Measurements from ENCODE around the gene DMKN. TPM values are rescaled to one million over a fixed set of nuclear protein-coding genes. Genes with fewer than 3 reads are reported as not detected.

The DMKN gene
- polyA plus RNA-seq, 1 donor: 4.2 TPM

DNA sequence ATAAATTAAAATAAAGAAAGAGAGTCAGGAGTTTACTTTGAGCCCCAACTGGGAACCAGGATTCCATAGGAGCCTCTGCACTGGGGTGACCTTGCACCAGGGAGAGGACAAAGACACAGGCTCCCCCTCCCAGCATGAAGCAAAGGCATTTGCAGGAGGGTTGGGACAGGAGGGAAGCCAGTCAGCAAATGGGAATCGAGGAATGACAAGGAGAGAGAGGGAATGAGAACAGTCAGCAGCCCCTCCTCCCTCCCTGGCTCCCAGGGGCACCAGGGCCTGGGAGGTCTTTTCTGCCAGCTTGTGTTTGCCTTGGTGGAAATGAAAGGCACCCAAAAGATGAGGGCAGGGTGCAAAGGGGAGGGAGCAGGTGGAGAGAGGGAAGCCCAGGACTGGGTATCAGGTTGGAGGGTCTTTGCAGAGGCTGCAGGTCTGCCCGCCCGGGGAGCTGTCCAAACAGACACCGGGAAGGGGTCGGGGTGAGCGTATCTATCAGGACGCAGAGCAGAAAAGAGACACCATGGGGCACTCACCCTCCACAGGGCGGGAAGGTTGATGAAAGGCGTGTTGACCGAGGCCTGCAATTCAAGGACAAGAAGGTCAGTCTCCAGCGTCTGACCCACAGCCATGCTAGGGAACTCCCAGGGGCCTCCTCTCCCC lies 10.9 kb upstream of the DMKN start:
- no peak for DNase-seq

DNA sequence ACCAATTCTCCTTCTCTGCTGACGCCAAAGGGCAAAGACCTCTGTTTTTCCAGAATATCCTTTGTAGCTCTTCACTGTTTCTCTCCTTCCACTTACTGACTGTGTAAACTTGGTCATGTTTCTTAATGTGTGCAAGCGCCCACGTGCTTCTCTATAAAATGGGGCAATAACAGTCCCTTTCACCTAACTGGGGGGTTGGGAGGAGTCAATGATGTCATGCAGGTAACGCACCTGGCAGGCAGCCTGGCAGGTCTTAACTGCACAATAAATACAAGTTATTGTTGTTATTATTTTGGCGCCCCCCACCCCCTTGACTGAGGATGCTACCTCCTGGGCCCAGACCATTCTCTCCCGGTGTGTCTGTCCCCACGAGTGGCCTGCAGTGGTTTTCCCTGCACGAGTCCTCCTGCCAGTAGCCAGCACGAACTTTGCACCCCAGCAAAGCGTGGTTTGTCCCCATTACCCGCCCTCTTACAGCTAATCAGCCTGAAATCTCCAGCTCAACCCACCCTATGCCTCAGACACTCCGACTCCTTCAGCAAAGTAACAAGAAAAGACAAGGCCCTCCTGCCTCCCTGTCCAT lies 9.4 kb upstream of the DMKN start:
- DNase-seq: no peak

DNA sequence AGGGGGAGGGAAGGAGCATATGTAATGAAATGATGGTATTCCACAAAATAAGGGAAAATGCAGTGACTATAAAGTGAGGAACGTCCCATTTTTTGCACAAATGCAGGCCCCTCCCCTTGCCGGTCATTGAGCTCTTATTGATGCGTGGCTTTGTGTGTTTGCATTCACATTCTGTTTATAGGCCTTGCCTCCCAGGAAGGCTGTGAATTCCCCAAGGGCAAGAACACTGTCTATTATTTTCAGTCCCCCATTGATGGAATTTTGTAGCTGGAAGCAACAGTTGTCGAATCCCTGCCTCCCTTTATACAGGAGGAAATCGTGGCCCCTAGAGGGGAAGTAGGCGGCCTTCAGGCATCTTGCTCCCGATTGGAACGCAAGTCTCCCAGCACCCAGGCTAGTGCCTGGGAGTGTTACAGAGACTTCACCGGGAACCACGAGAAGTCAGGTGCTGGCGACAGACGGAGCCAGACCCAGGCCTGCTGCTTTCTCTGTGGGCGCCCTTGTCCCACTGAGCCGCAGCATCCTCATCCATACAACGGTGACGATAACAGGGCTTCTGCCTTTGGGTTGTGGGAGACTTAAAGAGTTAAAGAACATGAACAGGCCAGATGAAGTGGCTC lies 7.8 kb upstream of the DMKN start:
- no peak for DNase-seq

DNA sequence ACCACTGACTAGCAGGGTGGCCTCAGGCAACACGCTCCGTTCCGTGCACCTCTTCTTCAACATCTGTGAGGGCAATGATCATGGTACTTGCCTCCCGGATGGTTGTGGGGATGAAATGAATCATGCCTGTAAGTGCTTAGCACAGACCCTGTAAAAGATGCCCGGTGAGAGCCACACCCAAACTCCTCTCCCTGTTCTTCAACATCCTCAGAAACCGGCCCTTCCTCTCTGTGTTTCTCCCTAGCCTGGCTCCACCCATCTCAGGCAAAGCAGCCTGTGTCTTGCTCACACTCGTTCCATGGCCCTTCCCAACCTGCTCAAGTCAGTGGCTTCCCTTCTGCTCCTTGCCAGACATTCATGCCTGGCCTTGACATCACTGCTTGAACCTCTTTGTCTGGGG lies 5.8 kb upstream of the DMKN start:
- no peak for DNase-seq

DNA sequence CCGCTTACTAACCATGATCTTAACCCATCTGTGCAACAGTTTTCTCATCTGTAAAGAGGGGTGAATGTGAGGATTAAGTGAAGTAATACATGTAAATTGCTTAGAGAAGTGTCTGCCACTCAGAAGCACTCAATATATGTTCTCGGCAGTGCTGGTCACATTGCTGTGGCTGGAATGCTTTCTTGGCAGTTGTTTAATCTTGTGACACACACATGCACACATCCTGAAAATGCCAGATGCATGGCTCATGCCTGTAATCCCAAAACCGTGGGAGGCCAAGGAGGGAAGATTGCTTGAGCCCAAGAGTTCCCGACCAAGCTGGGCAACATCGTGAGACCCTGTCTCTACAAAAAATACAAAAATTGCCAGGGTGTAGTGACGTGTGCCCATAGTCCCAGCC lies 4.9 kb upstream of the DMKN start:
- no peak for DNase-seq

DNA sequence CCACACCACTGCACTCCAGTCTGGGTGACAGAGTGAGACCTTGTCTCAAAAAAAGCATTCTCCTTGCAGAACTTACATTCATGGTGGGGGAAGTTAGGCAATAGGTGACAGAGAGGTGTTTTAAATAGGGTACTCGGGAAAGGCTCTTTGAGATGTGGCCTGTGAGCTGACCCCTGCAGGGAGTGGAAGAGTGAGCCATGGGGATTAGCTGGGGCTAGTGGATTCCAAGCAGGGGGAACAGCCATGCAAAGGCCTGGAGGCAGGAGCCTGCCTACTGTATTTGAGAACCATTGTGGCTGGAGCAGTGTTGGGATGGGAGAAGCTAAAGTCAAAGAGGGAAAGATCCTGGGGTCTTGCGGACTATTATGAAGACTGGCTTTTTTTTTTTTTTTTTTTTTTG lies 3.9 kb upstream of the DMKN start:
- DNase-seq: no peak

DNA sequence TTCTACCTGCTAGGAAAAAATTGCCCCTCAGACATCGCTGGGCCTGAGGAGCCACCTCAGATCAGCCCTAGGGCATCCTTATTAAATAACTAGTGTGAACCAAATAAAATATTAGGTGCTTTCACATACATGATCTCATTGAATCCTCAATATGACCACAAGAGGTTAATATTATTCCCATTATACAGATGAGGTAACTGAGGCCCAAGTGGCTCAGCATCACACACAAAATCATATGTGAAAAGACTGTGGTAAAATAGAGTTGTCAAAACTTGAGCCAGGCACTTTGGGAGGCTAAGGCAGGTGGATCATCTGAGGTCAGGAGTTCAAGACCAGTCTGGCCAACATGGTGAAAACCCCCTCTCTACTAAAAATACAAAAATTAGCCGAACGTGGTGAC lies 2.9 kb upstream of the DMKN start:
- no peak for DNase-seq

DNA sequence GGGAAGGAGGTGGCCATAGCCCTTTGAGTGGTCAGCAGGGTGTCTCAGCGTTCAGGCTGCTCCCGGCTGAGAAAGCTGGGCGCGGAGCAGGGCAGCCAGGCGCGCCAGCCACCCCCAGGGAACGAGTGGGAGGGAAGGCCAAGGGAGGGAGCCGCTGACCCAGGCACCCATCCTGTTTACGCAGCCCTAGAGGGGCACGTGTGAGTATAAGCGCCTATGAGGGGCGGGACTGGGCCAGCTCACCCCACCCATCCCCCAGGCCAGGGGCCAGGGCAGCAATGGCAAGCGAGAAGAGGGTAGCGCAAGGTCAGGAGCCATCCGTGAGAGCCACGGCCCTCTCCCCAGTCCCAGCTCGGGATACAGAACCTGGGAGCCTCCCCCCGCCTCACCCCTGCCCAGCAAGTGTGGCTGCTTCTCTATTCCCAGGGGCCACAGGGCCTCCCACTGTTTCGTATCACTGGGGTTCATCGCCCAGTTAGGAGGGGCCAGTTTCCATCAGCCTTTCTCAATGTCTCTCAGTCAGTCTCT lies 897 bp upstream of the DMKN start:
- no peak for DNase-seq

DNA sequence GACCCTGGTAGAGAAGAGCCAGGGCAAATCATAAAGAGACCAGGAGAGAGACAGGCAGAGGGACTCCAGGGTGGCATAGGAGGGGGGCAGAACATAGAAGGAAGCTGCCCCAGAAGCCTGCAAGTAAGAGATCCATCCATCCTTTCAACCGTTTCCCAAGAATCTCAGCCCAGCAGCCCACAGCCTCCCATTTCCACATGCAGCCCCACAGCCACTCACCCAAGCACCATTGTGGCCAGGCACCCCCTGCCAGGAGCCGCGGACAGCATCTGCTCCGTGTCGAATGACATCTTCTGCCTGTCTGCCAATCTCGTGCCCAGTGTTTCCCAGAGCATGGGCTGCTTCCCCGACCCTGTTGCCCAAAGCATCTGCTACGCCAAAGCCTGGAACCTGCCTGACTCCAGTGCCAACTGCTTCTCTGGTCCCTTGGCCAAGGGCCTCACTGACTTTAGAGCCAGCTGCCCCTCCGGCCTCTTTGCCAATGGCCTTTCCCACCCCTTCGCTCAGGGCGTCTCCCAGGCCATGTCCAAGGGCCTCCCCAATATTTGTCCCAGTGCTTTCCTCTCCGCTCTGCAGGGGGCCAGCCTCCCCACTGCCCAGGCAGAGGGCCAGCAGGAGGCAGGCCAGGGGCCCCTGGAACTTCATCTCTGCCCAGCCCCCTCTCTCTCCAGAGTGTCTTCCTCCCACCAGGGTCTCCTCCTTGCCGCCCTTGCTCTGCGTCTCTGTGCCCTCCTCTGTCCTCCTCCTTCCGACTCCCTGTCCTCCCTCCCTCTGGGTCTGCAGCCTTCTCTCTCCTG lies 420 bp downstream of the DMKN start:
- no peak for DNase-seq

DNA sequence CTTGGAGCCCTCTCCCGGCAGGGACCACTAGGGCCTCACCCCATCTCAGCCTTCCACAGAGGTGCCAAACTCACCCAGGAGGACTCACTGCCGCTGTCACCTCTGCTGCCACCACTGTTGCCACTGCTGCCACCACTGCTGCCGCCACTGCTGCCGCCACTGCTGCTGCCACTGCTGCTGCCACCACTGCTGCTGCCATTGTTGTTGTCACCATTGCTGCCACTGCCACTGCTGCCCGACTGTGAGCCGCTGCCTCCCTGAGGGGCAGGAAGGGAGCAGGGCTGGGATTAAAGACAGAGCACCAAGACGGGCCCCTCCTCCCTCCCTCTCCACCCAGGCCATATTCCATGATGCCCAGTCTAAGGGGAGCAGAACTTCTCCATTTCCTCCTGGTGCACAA lies 2.1 kb downstream of the DMKN start:
- DNase-seq: no peak

DNA sequence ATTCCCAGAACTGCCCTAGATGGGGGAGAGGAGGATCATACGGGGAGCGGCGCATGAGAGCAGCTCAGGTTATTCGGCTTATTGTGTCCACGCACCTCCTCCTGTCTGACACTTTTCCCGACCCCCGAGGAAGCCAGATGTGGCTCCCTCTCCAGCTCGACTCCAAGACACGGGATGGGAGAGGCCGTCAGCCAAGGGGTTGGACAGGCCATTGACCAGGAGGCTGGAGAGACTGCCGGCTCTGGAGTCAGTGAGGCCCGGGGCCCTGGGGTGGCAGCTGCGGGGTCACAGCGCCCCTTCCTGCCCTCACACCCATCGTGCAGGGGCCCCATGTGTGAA lies 2.9 kb downstream of the DMKN start:
- no peak for DNase-seq

DNA sequence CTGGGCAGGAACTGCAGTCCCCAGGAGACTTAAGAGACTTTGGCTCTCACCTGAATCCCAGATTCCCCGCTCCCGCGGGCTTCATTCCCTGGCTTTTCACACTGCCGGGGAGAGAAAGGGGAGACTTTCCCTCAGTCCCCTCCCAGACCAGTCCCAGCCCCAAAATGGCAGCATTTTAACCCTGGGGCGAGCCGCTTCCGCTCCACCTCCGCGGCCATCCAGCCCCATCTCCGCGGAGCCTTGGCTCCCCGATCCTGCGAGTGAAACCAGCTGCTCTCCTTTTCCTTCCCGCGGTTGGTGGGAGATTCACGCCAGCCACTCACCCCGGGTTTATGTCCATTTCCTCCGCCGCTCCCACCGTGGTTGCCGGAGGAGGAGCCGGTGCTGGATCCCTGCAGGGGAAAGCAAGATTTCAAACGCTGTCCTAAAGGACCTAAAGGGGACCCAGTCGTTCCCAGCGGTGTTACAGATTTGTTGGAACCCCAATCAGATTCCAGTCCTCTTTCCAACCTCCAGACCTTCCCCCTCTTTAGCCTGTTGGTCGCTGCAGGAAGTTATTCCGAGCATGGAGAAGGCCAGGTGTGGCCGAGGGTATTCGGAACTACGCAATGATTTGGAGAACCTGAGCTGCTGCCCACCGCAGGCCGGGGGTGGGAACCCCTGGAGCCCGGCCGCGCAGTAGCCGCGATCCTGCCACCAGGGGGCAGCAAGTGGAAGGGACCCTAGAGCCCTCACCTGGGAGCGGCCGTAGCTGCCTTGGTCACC lies 3.4 kb downstream of the DMKN start:
- DNase-seq: peak; percentile 55

DNA sequence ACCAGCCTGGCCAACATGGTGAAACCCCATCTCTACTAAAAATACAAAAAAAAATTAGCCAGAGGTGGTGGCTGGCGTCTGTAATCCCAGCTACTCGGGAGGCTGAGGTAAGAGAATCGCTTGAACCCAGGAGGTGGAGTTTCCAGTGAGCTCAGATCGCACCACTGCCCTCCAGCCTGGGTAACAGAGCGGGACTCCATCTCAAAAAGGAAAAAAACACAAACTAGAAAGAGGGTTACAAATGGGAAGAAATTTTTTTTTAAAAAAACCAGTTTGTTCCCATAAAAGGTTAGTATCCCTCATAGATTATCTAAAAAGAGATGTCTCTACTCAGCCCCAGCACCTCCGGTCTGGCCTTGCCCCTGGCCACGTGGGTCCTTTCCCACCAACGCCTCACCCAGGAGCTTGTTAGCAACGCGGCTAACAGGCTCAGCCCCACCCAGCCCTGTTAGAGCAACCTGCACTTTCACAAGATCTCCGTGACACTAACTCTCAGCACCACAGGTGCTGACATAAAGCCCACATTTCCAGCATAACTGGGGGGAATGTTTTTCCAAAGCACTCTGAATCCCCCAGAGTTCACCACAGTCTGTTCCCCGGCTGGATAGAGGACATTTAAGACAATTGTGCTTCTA lies 4.3 kb downstream of the DMKN start:
- DNase-seq: no peak

DNA sequence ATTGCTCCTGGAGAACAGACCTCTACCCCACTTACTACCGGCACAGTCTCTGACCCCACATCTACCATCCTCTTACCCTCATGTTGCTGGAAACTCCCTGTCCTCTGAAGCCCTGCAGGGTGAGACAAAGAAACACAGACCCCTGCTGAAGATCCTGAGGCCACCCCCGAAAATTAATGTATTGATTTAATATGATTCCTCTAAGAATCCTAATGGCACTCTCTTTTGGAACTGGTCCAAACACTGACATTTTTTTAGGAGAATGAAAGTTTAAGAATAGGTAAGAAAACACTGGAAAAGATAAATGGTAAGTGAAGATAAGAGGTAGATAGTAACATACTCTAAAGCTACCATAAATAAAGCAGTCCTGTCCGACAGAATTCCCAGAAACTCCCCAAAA lies 5.3 kb downstream of the DMKN start:
- no peak for DNase-seq

DNA sequence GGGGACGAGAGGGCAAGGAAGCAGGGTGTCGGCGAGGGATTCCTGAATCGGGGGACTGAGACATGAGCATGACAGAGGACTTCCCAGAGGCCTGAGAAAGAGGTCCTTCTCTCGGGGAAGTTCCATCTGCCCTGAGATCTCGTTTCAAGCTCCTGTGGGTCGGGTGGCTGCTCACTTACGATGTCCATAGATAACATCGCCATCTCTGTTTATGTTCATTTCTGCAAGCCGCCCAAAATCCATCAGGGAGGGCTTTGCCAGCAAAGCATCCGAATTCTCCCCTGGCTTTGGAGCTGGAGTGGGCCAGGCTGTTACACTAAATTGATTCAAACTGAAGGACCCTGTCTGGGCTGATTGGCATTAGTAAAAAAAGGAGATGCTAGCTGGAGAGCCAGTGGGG lies 5.9 kb downstream of the DMKN start:
- no peak for DNase-seq

DNA sequence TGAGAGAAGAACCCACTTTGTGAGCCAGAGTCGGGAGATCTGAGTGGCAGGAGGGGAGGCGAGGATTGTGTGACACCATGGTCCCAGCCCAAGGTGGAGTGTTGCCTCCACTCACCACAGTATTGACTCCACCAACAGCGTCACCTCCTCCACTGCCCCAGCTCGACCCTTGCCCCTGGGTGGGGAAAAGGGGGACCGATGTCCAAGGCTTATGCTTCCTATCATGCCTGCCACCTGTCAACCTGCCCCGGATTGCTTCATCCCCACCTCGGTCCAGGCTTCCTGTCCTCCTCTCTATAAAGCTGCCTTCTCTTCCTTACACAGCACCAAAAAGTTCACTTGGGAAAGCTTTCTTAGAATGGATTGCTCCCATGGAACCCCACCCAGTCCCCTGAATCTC lies 7.4 kb downstream of the DMKN start:
- no peak for DNase-seq

DNA sequence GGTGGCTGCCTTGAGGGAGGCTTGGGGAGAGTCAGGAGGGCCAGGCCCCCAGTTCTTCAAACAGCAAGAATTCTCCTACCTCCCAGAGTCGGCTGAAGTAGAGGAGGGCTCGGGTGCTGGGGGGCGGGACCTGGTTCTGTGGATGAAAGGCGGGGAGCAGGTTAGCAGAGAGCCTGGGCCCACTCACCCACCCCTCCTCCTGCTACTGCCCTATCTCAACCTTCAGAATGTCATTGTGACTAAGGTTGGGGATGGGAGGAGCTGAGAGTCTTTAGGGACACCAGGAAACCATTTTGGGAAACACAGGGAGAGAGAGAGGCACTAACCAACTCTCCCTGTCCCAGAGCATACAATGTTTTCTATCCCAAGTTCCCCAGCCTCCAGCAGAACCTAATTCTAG lies 10.7 kb downstream of the DMKN start:
- DNase-seq: no peak

DNA sequence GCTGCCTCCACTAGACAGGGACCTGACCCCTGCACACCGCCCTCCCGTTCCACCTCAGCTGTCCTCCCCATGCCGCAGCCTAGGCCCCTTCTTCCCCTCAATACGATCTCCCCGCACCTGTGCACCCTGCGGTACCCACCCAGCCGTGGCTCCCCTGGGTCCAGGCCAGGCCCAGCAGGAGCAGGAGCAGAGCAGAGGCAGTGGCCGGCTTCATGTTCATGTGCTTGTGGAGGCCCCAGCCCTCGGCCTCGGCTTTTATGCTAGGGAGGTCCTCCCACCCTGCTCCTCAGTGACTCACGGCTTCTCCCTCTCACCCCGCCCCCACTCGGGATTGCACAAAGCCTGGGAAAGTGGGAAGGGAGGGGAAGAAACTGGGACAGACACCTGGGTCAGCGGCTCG lies 11.8 kb downstream of the DMKN start:
- DNase-seq: no peak

DNA sequence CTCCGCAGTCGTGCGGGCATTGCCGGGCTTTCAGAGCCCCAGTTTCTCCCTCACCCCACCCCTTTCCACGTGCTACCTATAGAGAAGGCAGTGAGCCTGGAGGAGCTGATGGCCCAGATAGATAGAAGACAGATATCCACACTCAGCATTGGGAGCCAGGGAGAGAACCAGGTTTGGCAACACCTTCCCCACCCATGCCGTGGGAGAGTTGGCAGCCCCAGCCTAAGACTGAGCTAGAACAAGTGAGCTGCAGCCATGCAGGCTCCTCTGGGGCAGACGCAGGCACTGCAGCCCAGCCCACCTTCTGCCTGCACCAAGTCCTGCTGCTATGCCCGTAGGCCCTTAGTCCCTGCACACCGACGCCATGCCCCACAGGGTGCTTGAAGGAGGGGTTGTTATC lies 12.8 kb downstream of the DMKN start:
- DNase-seq: no peak

DNA sequence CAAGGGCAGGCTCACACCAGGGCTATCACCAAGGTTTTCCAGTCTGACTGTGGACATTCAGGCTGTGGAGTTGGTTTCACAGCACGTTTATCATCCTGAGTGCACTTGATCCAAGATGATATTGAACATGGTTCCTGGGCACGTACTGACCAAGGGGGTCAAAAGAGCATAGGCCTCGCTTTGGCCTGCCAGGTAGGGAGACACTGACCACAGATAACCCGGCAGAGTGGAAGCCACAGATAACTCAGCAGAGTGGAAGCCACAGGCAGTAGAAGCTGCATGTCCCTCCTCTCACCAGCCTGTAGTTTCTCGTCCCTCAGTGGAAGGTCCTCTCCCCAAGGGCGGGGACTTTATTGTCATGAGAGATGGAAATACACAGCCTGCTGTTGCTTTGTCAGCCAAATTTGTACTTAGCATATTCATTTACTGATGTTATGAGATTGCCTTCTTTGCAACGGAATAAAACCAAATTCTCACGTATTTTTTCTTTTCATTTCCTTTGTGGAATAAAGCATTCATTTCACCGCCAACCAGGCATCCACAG lies 14.4 kb downstream of the DMKN start:
- no peak for DNase-seq

DNA sequence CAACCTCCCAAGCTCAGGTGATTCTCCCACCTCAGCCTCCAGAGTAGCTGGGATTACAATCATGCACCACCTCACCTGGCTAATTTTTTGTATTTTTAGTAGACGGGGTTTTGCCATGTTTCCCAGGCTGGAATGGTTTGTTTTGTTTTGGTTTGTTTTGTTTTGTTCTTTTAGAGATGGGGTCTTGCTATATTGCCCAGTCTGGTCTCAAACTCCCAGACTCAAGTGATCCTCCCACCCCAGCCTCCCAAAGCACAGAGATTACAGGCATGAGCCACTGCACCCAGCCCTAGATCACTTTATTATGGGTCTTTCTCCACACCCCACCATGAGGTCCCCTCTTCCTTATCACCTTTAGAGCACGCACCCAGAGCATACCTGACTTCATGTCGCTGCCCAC lies 15.2 kb downstream of the DMKN start:
- no peak for DNase-seq

DNA sequence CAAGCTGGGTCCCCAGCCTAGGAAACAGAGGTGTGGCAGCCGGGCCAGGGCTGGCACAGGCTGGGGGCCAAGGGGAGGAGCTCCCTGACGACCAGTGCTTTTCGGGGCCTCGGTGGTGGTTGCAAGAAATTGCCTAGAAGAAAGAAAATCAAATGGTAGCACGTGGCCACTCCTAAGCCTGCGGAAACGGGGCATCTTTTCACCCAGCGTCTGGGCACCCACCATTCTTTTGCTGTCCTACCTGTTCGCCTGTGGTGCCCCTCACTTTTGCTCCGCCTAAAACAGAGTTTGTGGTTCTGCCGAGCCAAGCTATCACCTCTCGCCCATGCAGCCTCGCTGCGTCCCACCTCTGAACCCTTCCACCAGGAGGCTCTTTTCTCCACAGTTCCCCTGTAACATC lies 16.0 kb downstream of the DMKN start:
- DNase-seq: no peak

Measured in hindlimb muscle (tissue), 1 donor.